Central memory CD4-positive, alpha-beta T cell (primary cell): ENCODE data around the gene RREB1.

ENCODE experiments used
- DNase-seq: peaks from one replicate; pipeline ENCODE4 v3.0.0; 2022
- total RNA-seq, 3 experiments: gene quantifications; one replicate each; lab custom pipeline; 2026; lab: John Stamatoyannopoulos, UW

Gene RREB1
- total RNA-seq = 38.6 to 117 (median 76.7) reads per million in 3 experiments

DNA sequence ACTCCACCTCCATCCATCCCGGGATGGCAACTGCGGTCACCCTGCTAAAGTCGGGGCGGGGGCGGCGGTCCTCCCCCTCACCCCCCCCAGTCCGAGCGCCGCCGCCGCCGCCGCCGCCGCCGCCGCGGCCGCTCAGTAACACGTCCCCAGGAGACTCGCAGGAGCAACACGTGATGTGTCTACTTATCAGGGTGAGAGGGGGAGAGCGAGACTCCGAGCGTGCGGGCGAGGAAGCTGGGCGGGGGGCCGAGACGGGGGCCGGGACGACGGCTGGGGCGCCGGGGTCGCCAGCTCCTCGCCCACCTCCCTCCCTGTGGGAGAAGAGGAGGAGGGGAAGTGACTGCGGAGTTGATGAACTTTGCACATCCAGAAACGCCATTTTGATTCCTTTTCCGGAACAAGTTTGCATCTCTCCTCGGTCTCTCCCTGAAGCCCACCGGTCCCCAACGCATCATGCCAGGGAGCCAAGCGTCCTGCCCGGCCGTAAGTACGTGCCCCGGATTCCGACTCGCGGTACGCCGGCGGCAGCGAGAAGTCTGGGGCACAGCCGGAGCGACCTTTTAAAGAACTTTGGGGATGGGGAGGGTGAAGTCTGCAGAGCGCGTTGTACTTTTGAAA, at the start of gene RREB1:
RREB1 (plus strand) TSS at position 384 of the 618 bp plus-strand sequence. CDS start 73,951 bp downstream, outside the sequence.
- DNase-seq = peak; percentile 55

DNA sequence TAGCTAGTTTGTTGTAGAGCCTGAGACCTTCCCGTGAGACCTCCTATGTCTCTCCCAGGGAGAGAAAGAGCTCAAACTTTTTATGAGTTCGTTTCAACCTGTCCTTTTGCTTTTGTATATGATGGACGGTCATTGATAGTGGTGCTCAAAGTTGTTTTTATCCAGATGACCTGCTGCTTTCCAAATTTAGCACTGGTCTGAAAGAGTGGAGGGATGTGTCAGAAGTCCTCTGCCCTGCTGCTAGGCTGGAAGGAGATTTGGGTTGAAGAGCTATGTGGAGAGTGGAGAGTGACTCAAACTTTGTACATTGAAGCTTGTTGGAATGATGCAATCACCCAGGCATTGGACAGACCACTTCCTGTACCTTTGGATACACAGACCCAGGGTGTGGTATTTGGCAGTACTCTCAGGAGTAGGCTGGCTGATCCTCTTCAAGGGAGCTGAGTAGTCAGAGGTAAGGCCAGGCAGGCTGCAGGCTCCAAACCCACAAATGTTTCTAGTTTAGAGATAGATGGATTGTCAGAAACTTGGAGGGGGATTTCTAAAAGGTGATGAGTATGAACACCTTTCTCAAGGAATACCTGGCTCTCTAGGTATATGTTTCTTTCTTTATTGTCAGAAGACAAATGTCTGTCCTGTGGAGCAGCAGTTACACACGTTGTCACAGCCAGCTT, 49.4 kb upstream of the RREB1 start:
- no peak for DNase-seq

GRCh38 chr6:7060769-7061516, 46.8 kb upstream of the RREB1 start:
- DNase-seq = no peak

DNA sequence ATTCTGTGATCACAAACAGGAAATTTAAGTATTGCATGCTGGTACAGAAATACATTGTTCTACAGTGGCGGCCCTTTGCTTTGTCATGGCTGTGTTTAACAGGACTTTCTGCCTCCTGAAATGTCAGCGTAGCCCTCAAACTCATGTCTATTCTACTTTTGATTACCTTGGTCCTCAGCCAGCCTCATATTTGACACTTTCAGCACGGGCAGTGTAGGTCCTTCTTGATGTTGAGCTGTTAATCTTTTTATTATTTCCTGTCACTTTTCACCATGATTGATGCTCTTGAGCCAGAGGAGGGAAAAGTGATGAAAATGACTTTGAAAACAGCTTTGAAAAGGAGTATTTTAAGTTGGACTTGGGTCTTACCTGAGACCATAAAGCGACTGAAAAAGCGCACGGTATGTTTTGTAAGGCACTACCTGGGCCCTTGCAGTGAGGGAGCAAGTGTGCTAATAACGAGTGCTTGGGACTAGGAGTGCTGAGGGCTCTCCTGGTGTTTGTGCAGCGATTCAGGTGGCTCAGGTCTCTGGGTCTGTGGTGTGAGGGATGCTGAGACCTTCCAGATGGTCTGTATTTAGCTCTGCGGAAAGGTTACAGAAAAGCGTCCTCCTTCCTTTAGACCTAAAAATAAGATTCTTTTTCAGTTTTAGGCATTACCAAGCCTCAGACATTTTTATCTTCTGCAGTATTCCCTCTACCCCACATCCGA, 45.2 kb upstream of the RREB1 start:
- no peak for DNase-seq

- no peak for DNase-seq
Measured at GRCh38 chr6:7067305-7067704, 40.5 kb upstream of the RREB1 start.

DNA sequence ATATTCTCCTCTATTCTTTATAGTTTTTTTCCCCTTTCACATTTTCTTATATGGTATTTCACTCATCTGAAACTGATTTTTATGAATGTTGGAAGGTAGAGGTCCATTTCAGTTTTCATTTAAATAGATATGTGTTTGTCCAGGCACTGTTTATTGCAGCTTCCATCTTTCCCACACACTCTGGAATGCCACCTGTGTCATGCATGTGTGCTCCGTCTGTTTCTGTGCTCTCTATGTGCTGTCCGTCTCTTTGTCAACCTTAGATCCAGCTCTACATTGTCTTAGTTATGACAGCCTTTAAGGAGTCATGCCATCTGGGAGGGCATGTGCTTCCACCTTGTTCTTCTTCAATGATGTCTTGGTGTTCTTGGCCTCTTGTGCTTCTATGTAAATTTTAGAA, 36.4 kb upstream of the RREB1 start:
- DNase-seq = no peak

- DNase-seq = no peak
Measured at GRCh38 chr6:7073082-7073820, 34.5 kb upstream of the RREB1 start.

GRCh38 chr6:7073821-7074525, 33.8 kb upstream of the RREB1 start:
- DNase-seq = peak; percentile 45

DNA sequence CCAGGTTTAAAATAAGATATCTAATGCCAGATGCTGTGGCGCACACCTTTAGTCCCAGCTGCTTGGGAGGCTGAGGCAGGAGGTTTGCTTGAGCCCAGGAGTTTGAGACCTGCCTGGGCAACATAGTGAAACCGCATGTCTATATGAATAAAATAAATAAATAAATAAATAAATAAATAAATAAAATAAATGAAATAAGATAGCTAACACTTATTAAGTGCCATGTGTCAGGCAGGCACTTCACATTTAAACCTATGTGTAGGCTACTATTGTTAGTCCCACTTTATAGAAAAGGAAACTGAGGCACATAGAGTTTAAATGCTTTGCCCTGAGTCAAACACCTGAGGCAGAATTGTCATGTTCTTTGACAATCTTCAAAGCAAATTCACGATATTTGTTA, 32.9 kb upstream of the RREB1 start:
- DNase-seq = no peak

DNA sequence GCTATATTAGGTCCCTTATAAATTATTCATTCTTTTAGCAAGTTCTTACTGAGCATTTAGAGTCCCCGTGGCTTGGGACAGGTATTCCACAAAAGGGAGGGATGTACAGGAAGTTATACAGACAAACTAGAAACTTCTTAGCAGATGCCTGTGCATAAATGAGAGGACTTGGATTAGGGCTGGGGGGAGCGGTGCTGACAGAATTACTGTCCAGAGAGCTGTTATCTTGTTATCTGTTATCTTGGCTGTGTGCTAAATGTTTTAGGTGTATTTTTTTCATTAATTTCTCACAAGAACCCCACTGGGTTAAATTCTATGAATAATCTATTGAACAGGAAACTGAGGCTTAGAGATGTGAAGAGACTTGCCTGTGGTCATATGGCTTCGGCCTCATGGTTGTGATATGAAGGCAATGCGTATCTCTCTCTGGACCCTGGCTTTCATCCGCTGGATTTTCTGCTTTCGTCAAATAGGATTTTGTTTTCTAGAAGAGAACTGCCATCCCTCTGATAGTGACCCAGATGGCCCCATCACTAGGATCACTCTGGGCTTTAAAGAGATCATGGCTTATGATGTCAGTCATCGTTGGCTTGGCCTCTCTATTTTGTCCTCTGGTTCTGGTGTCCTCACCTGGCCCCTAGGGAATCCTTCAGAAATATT, 32.3 kb upstream of the RREB1 start:
- DNase-seq = no peak

DNA sequence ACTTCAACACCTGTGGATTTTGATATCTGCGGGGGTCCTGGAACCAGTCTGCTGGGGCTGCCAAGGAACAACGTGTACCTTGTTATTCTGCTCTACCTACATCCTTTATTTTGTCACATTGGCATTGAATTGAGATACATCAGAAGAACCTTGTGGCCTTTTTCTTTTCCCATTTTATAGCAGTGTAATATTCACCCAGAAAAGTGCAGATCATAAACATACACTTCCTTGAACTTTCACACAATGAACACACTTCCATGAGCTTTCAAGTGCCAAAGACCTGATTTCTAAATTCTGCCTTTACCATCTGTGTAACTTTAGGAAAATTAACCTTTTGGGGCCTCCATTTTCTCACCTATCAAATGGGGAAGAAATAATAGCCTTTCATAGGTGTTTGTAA, 29.9 kb upstream of the RREB1 start:
- no peak for DNase-seq

DNA sequence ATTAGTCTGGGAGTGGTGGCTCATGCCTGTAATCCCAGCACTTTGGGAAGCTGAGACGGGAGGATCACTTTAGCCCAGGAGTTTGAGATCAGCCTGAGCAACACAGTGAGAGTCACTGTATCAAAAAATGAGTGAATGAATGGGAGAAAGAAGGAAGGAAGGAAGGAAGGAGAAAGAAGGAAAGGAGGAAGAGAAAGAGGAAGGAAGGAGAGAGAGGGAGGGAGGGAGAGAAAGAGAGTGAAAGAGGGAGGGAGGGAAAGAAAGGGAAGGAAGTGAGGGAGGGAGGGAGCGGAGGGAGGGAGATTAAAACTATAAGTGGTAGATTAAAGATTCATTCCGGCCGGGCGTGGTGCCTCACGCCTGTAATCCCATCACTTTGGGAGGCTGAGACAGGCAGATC, 28.9 kb upstream of the RREB1 start:
- no peak for DNase-seq

GRCh38 chr6:7080311-7080710, 27.4 kb upstream of the RREB1 start:
- DNase-seq = no peak

DNA sequence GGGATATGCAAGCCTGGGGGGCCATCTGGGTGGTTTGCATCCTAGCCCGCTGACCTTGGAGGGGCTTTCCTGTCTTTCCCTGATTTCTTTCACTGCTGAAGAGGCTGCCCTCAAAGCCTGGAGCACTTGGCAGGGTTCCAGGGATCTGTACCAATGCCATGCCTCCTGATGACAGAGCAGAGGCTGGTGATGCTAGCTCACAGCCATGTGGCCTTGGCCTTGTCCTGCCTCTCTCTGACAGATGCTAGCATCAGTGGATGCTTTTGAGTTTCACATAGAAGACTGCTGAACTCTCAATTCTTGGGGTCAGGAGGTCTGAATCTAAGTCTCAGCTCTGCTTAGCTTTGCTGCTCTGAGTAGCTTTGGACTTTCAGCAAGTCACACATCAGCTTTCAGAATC, 21.9 kb upstream of the RREB1 start:
- DNase-seq = no peak

DNA sequence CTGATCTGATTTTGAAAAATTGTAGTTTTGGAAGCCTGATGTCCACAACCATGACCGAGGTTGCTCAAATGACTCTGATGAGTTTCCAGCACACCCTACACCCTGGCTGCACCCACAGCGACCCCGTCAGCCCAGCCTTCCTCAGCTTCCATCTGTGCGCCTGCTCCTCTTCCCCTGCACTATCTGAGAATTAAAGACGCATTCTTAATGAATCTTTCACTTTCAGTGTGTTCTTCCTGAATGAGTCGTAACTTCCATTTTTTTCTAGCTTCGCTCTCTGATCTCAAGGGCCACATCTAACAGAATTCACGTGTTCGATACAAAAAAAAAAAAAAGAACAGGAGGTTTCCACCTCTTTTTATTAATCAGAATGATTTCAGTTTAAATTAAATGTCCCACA, 21.3 kb upstream of the RREB1 start:
- DNase-seq = peak; percentile 59

GRCh38 chr6:7087066-7087465, 20.7 kb upstream of the RREB1 start:
- DNase-seq = no peak

DNA sequence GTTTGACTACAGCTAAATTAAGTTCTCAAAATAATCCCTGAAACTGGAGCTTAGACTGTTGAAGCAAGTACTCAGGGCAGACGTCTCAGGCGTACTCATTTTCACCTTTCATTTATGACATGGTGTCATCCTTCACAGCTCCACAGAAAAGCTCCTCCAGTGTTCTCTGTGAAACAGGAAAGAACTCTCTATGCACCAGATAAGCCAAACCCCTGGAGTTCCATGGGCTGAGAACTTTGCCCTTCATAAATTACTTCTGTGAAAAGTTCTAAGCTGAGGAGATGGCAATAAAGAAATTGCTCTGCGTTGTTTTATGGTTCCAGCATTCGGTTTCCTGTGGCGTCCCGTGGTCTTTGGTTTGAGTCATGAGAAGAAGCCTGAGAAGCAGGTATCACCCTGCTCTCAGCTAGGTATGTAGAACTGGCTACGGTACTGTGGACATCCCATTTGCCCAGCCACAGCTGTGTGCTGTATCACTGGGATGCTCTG, 20.2 kb upstream of the RREB1 start:
- peak; percentile 25 for DNase-seq

GRCh38 chr6:7088076-7088742, 19.6 kb upstream of the RREB1 start:
- no peak for DNase-seq

- DNase-seq = no peak
Measured at GRCh38 chr6:7098993-7099392, 8.8 kb upstream of the RREB1 start.

GRCh38 chr6:7100072-7100752, 7.5 kb upstream of the RREB1 start:
- no peak for DNase-seq
